ENCODE measurements around the gene TSPYL1.

The TSPYL1 gene

GRCh38 chr6:116234689-116235088 is 45.0 kb downstream of the TSPYL1 start:
- H3K27me3 Mint-ChIP-seq (ENCODE audit: low read depth, poor library complexity), result no peaks in the 10 kb centered on the region
- H3K4me1 Mint-ChIP-seq, result no peaks in the 10 kb centered on the region
- TF ChIP-seq CTCF (IDR thresholded peaks at IDR 0.05), result no peak
- DNase-seq, result no peak
- H3K9me3 Mint-ChIP-seq, result no peaks in the 10 kb centered on the region
- no peak overlapping the region for H3K27ac Mint-ChIP-seq
- H3K4me3 Mint-ChIP-seq, result no peak overlapping the region
- H3K36me3 Mint-ChIP-seq (ENCODE audit: low read depth), result peaks cover 3% of the 10 kb centered on the region

DNA sequence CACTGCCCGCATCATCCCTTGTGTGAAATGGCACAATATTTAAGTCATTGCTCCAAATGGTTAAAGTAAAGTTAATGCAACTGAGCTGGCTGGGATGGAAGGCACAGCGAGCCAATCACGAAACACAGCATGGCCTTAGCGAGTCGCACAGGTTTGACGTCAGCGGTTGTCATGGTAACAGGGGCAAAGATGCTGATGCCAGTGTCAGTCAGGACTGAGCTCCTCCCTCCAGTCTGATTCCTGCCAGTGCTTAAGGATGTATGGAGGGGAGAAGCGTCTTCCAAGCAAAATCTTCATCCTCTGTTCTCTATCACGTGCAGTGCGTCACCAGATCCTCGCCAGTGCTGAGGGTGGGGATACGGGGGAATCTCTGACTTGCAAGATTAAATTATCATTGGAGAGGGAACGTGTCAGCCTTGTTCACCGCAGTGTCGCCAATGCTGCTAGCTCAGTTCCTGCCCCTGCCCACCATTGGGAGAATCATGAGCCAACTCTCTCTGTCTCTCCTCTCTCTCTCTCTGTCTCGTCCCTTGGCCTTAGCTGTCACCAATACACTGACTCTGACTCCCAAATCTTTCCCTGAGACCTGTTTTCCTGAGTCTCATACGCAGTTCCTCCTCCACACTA is 50.3 kb downstream of the TSPYL1 start:
- peaks cover 9% of the 10 kb centered on the region for H3K36me3 Mint-ChIP-seq (ENCODE audit: low read depth)
- no peak overlapping the region for H3K27ac Mint-ChIP-seq
- H3K9me3 Mint-ChIP-seq, result no peaks in the 10 kb centered on the region

More for the DNA sequence above, 50.3 kb downstream of the TSPYL1 start:
- H3K4me1 Mint-ChIP-seq, result peaks cover 7% of the 10 kb centered on the region
- DNase-seq, result peak; percentile 75
- no peaks in the 10 kb centered on the region for H3K27me3 Mint-ChIP-seq (ENCODE audit: low read depth, poor library complexity)
- no peak for TF ChIP-seq CTCF (IDR thresholded peaks at IDR 0.05)
- H3K4me3 Mint-ChIP-seq, result peak overlapping the region; percentile 61

Measured in nephron progenitor cell (in vitro differentiated cells).